ENCODE measurements around the gene MARCHF7.

Gene MARCHF7

GRCh38 chr2:159760326-159760725, 48.0 kb downstream of the MARCHF7 start:
- TF ChIP-seq CTCF (IDR thresholded peaks at IDR 0.05; ENCODE audit: insufficient read depth, low read depth, low read length, missing control alignments) = no peak
- no peak for DNase-seq (ENCODE audit: low read depth)
- H3K4me3 ChIP-seq (ENCODE audit: low read length) = no peak overlapping the region

- TF ChIP-seq CTCF (IDR thresholded peaks at IDR 0.05; ENCODE audit: insufficient read depth, low read depth, low read length, missing control alignments) = no peak
- H3K4me3 ChIP-seq (ENCODE audit: low read length) = no peak overlapping the region
- DNase-seq (ENCODE audit: low read depth) = no peak
Observed at GRCh38 chr2:159762075-159762474, 49.8 kb downstream of the MARCHF7 start.

Data from epithelial cell of esophagus (primary cell).